Hepatocyte (in vitro differentiated cells): ENCODE data around the gene CRISP2. TPM values are rescaled to one million over a fixed set of nuclear protein-coding genes. Genes with fewer than 3 reads are reported as not detected.

Experiments used
- DNase-seq: peaks from one replicate; pipeline ENCODE4 v3.0.0-alpha.2; 2016; ENCODE audit warnings: low spot score
- H2AFZ ChIP-seq: fragments of 200-600 bp; sonication (generic); 2 replicates; pipeline ENCODE4 v1.6.0; 2016; ENCODE audit warnings: antibody characterized with exemption, mild to moderate bottlenecking
- H3K27ac ChIP-seq: fragments of 200-600 bp; sonication (generic); 2 replicates; pipeline ENCODE4 v1.5.1; 2016; ENCODE audit warnings: mild to moderate bottlenecking
- H3K27me3 ChIP-seq: fragments of 200-600 bp; sonication (generic); 2 replicates; pipeline ENCODE4 v1.6.1; 2016
- H3K36me3 ChIP-seq: fragments of 200-600 bp; sonication (generic); replicated peaks from 2 replicates; pipeline ENCODE4 v1.5.1; 2016; ENCODE audit warnings: low read depth; ENCODE audit not compliant: insufficient read depth
- H3K4me1 ChIP-seq: fragments of 200-600 bp; sonication (generic); 2 replicates; pipeline ENCODE4 v1.5.1; 2016; ENCODE audit warnings: mild to moderate bottlenecking, moderate library complexity; ENCODE audit not compliant: insufficient read depth
- H3K4me2 ChIP-seq: fragments of 200-600 bp; sonication (generic); 2 replicates; pipeline ENCODE4 v1.6.0; 2016
- H3K4me3 ChIP-seq: fragments of 200-600 bp; sonication (generic); 2 replicates; pipeline ENCODE4 v1.5.1; 2016; ENCODE audit warnings: mild to moderate bottlenecking
- H3K79me2 ChIP-seq: fragments of 200-600 bp; sonication (generic); 2 replicates; pipeline ENCODE4 v1.6.0; 2017; ENCODE audit warnings: mild to moderate bottlenecking
- H3K9me2 ChIP-seq: fragments of 200-600 bp; sonication (generic); replicated peaks from 2 replicates; pipeline ENCODE4 v1.6.0; 2017; ENCODE audit warnings: mild to moderate bottlenecking; ENCODE audit not compliant: insufficient read depth
- H3K9me3 ChIP-seq: fragments of 200-600 bp; sonication (generic); 2 replicates; pipeline ENCODE4 v1.5.1; 2016; ENCODE audit warnings: low read depth, mild to moderate bottlenecking
- H4K20me1 ChIP-seq: fragments of 200-600 bp; sonication (generic); 2 replicates; pipeline ENCODE4 v1.6.0; 2016; ENCODE audit warnings: mild to moderate bottlenecking; ENCODE audit not compliant: insufficient read depth, poor library complexity, severe bottlenecking
- EZH2 ChIP-seq: fragments of 200-600 bp; sonication (generic); IDR thresholded peaks from 2 replicates; pipeline ENCODE4 v1.6.1; 2016; ENCODE audit warnings: antibody characterized with exemption, mild to moderate bottlenecking, borderline replicate concordance
- EZH2phosphoT487 ChIP-seq: fragments of 200-600 bp; sonication (generic); IDR thresholded peaks from one replicate; pipeline ENCODE4 v1.6.1; 2018; ENCODE audit warnings: antibody characterized with exemption, mild to moderate bottlenecking, low read depth, moderate library complexity; ENCODE audit not compliant: unreplicated experiment, severe bottlenecking
- WGBS: methylation state at CpG from one replicate; pipeline ENCODE4 v1.1.6; 2016; ENCODE audit warnings: low lambda C conversion rate; ENCODE audit errors: missing lambda C conversion rate; 5-methylcytosine and 5-hydroxymethylcytosine counted together
- polyA plus RNA-seq: library from polyadenylated mRNA; unstranded; fragments of >200 nt; fragmentation: Nextera tagmentation; extraction: Ambion mirVana; gene quantifications from 2 replicates; pipeline ENCODE4 v1.2.1, GENCODE V29; 2016
- total RNA-seq: library from RNA; depleted of rRNA; stranded (reverse); fragments of >200 nt; gene quantifications from 2 replicates; pipeline ENCODE4 v1.2.3, GENCODE V29; 2014
- TF ChIP-seq, protein P1 (sequence below): fragments of 200-600 bp; sonication (generic); IDR thresholded peaks from 2 replicates; pipeline ENCODE4 v1.5.1; 2016; ENCODE audit warnings: antibody characterized with exemption, mild to moderate bottlenecking; ENCODE audit not compliant: poor library complexity

The CRISP2 gene
- total and polyA plus RNA-seq, 2 experiments from 2014 or later: 0.21 to 0.57 TPM

DNA sequence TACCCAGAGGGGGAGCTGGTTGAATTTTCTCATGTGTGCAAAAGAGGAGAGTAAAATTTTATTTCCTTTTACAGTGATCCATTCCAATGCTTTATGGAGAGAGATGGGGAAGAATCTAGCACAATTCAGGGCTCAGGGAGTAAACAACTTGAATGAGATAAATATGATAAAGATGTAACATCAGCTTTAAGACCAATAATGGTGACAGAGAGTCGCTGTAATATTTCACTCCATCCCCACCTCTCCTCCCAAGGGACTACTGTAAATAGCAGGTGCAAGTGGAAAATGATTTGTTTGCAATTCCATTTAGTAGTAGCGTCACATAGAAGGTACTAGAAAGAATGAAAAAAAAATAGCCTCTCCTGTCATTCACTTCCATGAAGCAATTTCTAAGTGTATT is 26.1 kb upstream of the CRISP2 start:
- no peak overlapping the region for H3K27ac ChIP-seq
- no peaks in the 10 kb centered on the region for H3K27me3 ChIP-seq
- no peaks in the 10 kb centered on the region for H3K36me3 ChIP-seq
- no peak overlapping the region for H3K4me3 ChIP-seq
- TF ChIP-seq EZH2phosphoT487: no peak
- TF ChIP-seq, protein P1, sequence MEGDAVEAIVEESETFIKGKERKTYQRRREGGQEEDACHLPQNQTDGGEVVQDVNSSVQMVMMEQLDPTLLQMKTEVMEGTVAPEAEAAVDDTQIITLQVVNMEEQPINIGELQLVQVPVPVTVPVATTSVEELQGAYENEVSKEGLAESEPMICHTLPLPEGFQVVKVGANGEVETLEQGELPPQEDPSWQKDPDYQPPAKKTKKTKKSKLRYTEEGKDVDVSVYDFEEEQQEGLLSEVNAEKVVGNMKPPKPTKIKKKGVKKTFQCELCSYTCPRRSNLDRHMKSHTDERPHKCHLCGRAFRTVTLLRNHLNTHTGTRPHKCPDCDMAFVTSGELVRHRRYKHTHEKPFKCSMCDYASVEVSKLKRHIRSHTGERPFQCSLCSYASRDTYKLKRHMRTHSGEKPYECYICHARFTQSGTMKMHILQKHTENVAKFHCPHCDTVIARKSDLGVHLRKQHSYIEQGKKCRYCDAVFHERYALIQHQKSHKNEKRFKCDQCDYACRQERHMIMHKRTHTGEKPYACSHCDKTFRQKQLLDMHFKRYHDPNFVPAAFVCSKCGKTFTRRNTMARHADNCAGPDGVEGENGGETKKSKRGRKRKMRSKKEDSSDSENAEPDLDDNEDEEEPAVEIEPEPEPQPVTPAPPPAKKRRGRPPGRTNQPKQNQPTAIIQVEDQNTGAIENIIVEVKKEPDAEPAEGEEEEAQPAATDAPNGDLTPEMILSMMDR: no peak
- TF ChIP-seq EZH2: no peak
- no peak overlapping the region for H2AFZ ChIP-seq
- no peaks in the 10 kb centered on the region for H4K20me1 ChIP-seq
- H3K9me3 ChIP-seq: no peaks in the 10 kb centered on the region
- WGBS: 91% methylated on average over 2 of the region's 2 CpGs
- H3K9me2 ChIP-seq: no peaks in the 10 kb centered on the region
- no peak overlapping the region for H3K4me2 ChIP-seq
- no peaks in the 10 kb centered on the region for H3K79me2 ChIP-seq
- peaks cover 9% of the 10 kb centered on the region for H3K4me1 ChIP-seq
- no peak for DNase-seq

DNA sequence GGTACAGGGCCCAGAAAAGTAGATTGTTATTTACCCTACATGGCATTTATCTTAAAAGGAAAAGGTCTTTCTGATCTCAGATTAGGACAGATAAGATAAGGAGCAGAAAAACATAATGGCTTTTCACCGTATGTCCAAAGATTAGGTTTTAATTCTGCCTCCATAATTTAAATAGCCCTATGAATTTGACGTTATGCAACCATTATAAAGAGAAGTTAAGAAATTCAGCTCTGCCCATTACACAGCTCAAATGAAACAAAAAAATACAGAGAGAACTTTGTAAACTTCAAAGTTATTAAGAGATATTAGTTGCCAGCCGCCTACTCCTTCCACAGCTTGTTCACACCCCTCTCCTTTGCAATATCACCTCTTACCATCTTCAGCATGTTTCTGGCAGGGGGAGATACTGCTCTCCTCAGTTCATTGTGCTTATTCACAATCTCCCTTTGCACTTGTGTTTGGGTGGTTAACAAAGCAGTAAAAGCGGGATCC is 22.7 kb upstream of the CRISP2 start:
- Histone ChIP-seq H3K27ac (no peak overlapping the region), H3K27me3 (no peaks in the 10 kb centered on the region), H3K9me2 (no peaks in the 10 kb centered on the region), H3K4me2 (peak overlapping the region; percentile 2), H2AFZ (no peak overlapping the region), H3K4me1 (peaks cover 9% of the 10 kb centered on the region), H3K9me3 (no peaks in the 10 kb centered on the region), H3K79me2 (no peaks in the 10 kb centered on the region), H3K4me3 (no peak overlapping the region), H4K20me1 (no peaks in the 10 kb centered on the region), H3K36me3 (no peaks in the 10 kb centered on the region)
- 34% methylated on average over 4 of the region's 4 CpGs for WGBS
- TF ChIP-seq EZH2phosphoT487 (no peak), EZH2 (no peak)
- TF ChIP-seq, protein P1: no peak
- DNase-seq: no peak

GRCh38 chr6:49733680-49734079 is 20.3 kb upstream of the CRISP2 start:
- Histone ChIP-seq H3K79me2 (no peaks in the 10 kb centered on the region), H3K4me2 (no peak overlapping the region), H3K36me3 (no peaks in the 10 kb centered on the region), H4K20me1 (no peaks in the 10 kb centered on the region), H3K27me3 (no peaks in the 10 kb centered on the region), H3K4me3 (no peak overlapping the region), H3K9me2 (no peaks in the 10 kb centered on the region), H3K27ac (no peak overlapping the region), H3K4me1 (peaks cover 9% of the 10 kb centered on the region), H2AFZ (no peak overlapping the region), H3K9me3 (no peaks in the 10 kb centered on the region)
- DNase-seq: no peak
- 70% methylated on average over 2 of the region's 2 CpGs for WGBS
- TF ChIP-seq EZH2phosphoT487 (no peak), EZH2 (no peak)
- TF ChIP-seq, protein P1: no peak

GRCh38 chr6:49732781-49733180 is 19.4 kb upstream of the CRISP2 start:
- H3K4me2 ChIP-seq: no peak overlapping the region
- H3K27ac ChIP-seq: no peak overlapping the region
- H3K9me2 ChIP-seq: no peaks in the 10 kb centered on the region
- H3K36me3 ChIP-seq: no peaks in the 10 kb centered on the region
- peaks cover 9% of the 10 kb centered on the region for H3K4me1 ChIP-seq
- TF ChIP-seq EZH2 (no peak), EZH2phosphoT487 (no peak)
- TF ChIP-seq, protein P1: no peak
- DNase-seq: no peak
- H2AFZ ChIP-seq: no peak overlapping the region
- H3K4me3 ChIP-seq: no peak overlapping the region
- WGBS: 85% methylated on average over 3 of the region's 3 CpGs
- no peaks in the 10 kb centered on the region for H4K20me1 ChIP-seq
- no peaks in the 10 kb centered on the region for H3K79me2 ChIP-seq
- H3K27me3 ChIP-seq: no peaks in the 10 kb centered on the region
- no peaks in the 10 kb centered on the region for H3K9me3 ChIP-seq
